ENCODE data around the gene OSTF1. TPM values are rescaled to one million over a fixed set of nuclear protein-coding genes. Genes with fewer than 3 reads are reported as not detected.

OSTF1 gene
- total RNA-seq, 6 experiments from 2014 or later: 19.7 to 34.6 (median 24.7) TPM

- 93% methylated on average over 7 of the region's 7 CpGs for WGBS (ENCODE audit: insufficient coverage, low coverage, low lambda C conversion rate, missing lambda C conversion rate)
- Histone ChIP-seq H3K4me3 (no peak overlapping the region), H3K36me3 (no peaks in the 10 kb centered on the region), H3K9me3 (no peaks in the 10 kb centered on the region), H3K4me1 (peaks cover 0 to 9% (median 3%) of the 10 kb centered on the region in 4 donors), H3K27ac (no peak overlapping the region), H3K27me3 (no peaks in the 10 kb centered on the region)
- no peak for ATAC-seq
- TF ChIP-seq POLR2A (IDR thresholded peaks at IDR 0.05): no peak
- no peak for TF ChIP-seq CTCF (IDR thresholded peaks at IDR 0.05)
- DNase-seq: no peak
- intact Hi-C loops (cut with DNase I): no loop called here
Observed at GRCh38 chr9:75102177-75102790, 14.0 kb downstream of the OSTF1 start.

- intact Hi-C loops (cut with DNase I): no loop called here
- DNase-seq (no peak), ATAC-seq (no peak)
- H3K27me3 ChIP-seq: no peaks in the 10 kb centered on the region
- WGBS (ENCODE audit: insufficient coverage, low coverage, low lambda C conversion rate, missing lambda C conversion rate): 90% methylated on average over 3 of the region's 3 CpGs
- H3K9me3 ChIP-seq: no peaks in the 10 kb centered on the region
- TF ChIP-seq POLR2A (IDR thresholded peaks at IDR 0.05): no peak
- TF ChIP-seq CTCF (IDR thresholded peaks at IDR 0.05): no peak
- H3K36me3 ChIP-seq: no peaks in the 10 kb centered on the region
- no peak overlapping the region for H3K27ac ChIP-seq
- no peak overlapping the region for H3K4me3 ChIP-seq
- H3K4me1 ChIP-seq: peaks cover 0 to 15% (median 5%) of the 10 kb centered on the region in 4 donors
Observed at GRCh38 chr9:75104607-75105006, 16.3 kb downstream of the OSTF1 start.

DNA sequence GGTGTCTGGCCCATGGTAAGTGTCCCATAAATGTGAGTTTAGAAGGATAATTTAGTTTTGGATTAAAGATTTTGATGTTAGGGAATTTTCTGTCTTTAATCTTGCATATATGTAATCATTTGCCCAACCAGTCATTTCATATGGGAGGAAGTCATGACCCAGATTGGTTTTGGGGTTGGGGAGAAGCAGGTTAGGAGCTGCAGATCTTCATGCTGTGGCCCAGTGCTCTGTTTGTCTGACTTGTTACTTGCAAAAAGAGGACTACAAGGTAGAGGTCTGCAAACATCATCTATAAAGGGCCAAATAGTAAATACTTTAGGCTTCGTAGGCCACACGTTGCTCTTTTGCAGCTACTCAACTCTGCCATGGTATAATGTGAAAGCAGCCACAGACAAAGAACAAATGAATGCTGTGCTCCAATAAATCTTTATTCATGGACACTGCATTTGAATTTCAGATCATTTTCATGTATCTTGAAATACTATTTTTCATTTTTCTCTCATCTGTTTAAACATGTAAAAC lies 16.8 kb downstream of the OSTF1 start:
- no peak for ATAC-seq
- H3K27ac ChIP-seq: no peak overlapping the region
- H3K9me3 ChIP-seq: no peaks in the 10 kb centered on the region
- DNase-seq: no peak
- no peak overlapping the region for H3K4me3 ChIP-seq
- intact Hi-C loops (cut with DNase I): no loop called here
- H3K36me3 ChIP-seq: no peaks in the 10 kb centered on the region
- H3K27me3 ChIP-seq: no peaks in the 10 kb centered on the region
- peaks cover 0 to 15% (median 5%) of the 10 kb centered on the region in 4 donors for H3K4me1 ChIP-seq
- no peak for TF ChIP-seq POLR2A (IDR thresholded peaks at IDR 0.05)
- no peak for TF ChIP-seq CTCF (IDR thresholded peaks at IDR 0.05)
- WGBS (ENCODE audit: insufficient coverage, low coverage, low lambda C conversion rate, missing lambda C conversion rate): 77% methylated on average over 2 of the region's 2 CpGs

DNA sequence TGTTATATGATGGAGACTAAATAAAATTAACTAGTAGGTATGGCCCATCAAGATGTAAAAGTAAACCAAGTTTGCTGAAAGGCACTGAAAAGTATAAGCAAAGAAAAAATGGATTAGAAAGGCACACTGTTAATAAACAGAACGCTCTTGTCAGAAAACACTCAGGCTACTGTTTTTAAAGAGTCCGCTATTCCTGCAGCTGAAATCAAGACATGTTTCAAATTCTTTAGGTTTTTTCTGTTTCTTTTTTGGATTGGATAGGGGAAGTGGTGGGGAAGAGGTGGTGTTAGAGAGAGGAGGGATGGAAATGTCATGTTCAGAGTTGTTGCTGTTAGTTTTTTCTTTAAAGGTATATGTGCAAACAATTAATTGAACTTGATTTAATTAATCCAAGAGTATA lies 17.5 kb downstream of the OSTF1 start:
- Histone ChIP-seq H3K27ac (no peak overlapping the region), H3K4me3 (no peak overlapping the region), H3K4me1 (peaks cover 0 to 15% (median 3%) of the 10 kb centered on the region in 4 donors), H3K36me3 (no peaks in the 10 kb centered on the region), H3K27me3 (no peaks in the 10 kb centered on the region), H3K9me3 (no peaks in the 10 kb centered on the region)
- DNase-seq (no peak), ATAC-seq (no peak)
- WGBS (ENCODE audit: insufficient coverage, low coverage, low lambda C conversion rate, missing lambda C conversion rate): 82% methylated on average over 2 of the region's 2 CpGs
- intact Hi-C loops (cut with DNase I): no loop called here
- TF ChIP-seq CTCF (IDR thresholded peaks at IDR 0.05): no peak
- TF ChIP-seq POLR2A (IDR thresholded peaks at IDR 0.05): no peak
